NOMO-1 treated with DMSO at 0.1 percent for 48 hours (cell line): ENCODE data around the gene STAB1.

Experiments
- DNase-seq: peaks from one replicate; lab custom pipeline; 2025; ENCODE audit not compliant: unreplicated experiment; lab: John Stamatoyannopoulos, UW

The STAB1 gene

DNA sequence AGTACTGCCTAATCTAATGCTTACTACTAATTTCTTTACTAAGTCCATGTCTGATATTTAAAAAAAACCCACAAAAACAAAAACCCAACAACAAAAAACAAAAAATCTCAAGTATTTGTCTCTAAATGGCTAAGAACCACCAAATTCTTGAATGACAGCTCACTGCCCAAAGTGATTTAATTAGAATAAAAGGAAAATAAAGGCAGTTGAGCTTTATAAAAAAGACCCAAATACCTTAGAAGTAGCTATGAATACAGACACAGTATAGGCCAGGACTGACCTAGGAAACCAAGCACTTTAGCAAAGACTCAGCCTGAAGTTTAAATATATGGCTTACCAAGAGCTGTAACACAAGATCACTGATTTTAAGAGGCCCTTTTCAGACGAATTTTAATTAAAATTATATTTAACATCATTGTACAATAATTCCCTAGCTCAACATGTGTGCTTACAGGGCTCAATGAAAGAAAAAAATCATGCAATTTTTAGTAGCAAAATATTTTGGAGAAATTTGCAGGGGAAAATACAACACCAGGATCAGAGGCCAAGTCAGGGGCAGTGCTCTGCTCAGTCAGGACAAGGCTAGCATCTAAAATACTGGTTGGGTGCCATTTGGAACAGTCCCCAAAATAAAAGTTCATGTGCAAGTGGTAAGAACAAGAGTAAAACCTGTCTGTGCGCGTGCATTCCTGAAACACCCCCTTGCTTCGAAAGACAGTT lies 66.0 kb downstream of the STAB1 start:
- no peak for DNase-seq

GRCh38 chr3:52563984-52564383 lies 68.8 kb downstream of the STAB1 start:
- no peak for DNase-seq

DNA sequence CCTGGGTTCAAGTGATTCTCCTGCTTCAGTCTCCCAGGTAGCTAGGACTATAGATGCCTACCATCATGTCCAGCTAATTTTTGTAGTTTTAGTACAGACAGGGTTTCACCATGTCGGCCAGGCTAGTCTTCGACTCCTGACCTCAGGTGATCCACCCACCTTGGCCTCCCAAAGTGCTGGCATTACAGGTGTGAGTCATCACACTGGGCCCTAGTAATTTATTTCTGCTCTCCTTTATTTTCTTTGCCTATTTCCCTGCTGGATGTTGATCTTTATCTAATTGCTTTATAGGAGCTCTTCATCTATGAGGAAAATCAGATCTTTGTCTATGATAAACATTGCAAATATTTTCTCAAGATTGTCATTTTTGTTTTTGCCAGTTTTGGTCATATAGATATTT lies 72.9 kb downstream of the STAB1 start:
- DNase-seq = no peak

GRCh38 chr3:52570076-52570475 lies 74.9 kb downstream of the STAB1 start:
- DNase-seq = no peak

GRCh38 chr3:52572221-52572620 lies 77.1 kb downstream of the STAB1 start:
- DNase-seq = no peak
